Activated T-helper 17 cell treated with anti-CD3 and anti-CD28 coated beads, Interleukin-2, amount 50 U/mL, for 72 hours (primary cell): ENCODE data around the gene LRRC4. TPM values are rescaled to one million over a fixed set of nuclear protein-coding genes. Genes with fewer than 3 reads are reported as not detected.

Experiments
- ATAC-seq: fragments of 150-1000 bp; cut with Tn5 transposase; replicated peaks from 2 replicates; pipeline ENCODE4 v1.10.0; 2021; ENCODE audit warnings: mild to moderate bottlenecking, moderate library complexity
- H3K27ac Mint-ChIP-seq: one replicate; pipeline ENCODE4 v1.8.0; 2022; ENCODE audit warnings: mixed read lengths
- H3K27me3 Mint-ChIP-seq: one replicate; pipeline ENCODE4 v1.8.0; 2022; ENCODE audit warnings: mixed read lengths
- H3K36me3 Mint-ChIP-seq: one replicate; pipeline ENCODE4 v1.8.0; 2022; ENCODE audit warnings: low read depth, mild to moderate bottlenecking, mixed read lengths
- H3K4me1 Mint-ChIP-seq: one replicate; pipeline ENCODE4 v1.8.0; 2022; ENCODE audit warnings: mixed read lengths
- H3K4me3 Mint-ChIP-seq: one replicate; pipeline ENCODE4 v1.8.0; 2022; ENCODE audit warnings: mild to moderate bottlenecking, mixed read lengths
- H3K9me3 Mint-ChIP-seq: one replicate; pipeline ENCODE4 v1.8.0; 2022; ENCODE audit warnings: mixed read lengths
- total RNA-seq, 2 donors: library from RNA; stranded (reverse); gene quantifications; one replicate each; pipeline ENCODE4 v1.2.3, GENCODE V29; 2022

LRRC4 gene
- total RNA-seq, 2 donors from 2014 or later = 0.13 TPM; not detected in 1

- no peak for ATAC-seq
Observed at GRCh38 chr7:127978421-127978820, 52.8 kb downstream of the LRRC4 start.

More at GRCh38 chr7:127978421-127978820, 52.8 kb downstream of the LRRC4 start:
- no peak overlapping the region for H3K4me3 Mint-ChIP-seq
- peaks cover 12% of the 10 kb centered on the region for H3K9me3 Mint-ChIP-seq
- peaks cover 54% of the 10 kb centered on the region for H3K36me3 Mint-ChIP-seq
- no peak overlapping the region for H3K27ac Mint-ChIP-seq
- peaks cover 4% of the 10 kb centered on the region for H3K4me1 Mint-ChIP-seq
- H3K27me3 Mint-ChIP-seq = no peaks in the 10 kb centered on the region

Other genes starting within 250 kb of the LRRC4 start
- not detected for gene LEP, start 209.8 kb upstream of the LRRC4 start, total RNA-seq